GM23248 (cell line): Measurements from ENCODE around the gene C5. TPM values are rescaled to one million over a fixed set of nuclear protein-coding genes. Genes with fewer than 3 reads are reported as not detected.
"Not testable (repeated sequence)": the region's sequence is repeated elsewhere in the genome, so short reads cannot be mapped to it uniquely, and the experiment has no call there.

Experiments
- DNase-seq: peaks from one replicate; pipeline ENCODE4 v3.0.0-alpha.2; 2015
- H2AFZ ChIP-seq: fragments of 200-600 bp; sonication (generic); 2 replicates; pipeline ENCODE4 v1.6.1; 2016; ENCODE audit warnings: antibody characterized with exemption
- H3F3A ChIP-seq: fragments of 200-600 bp; sonication (generic); 2 replicates; pipeline ENCODE4 v1.6.1; 2016; ENCODE audit warnings: mild to moderate bottlenecking, antibody characterized with exemption, mixed run types; ENCODE audit not compliant: insufficient read depth
- H3K27ac ChIP-seq: fragments of 200-600 bp; sonication (generic); 2 replicates; pipeline ENCODE4 v1.5.1; 2016; ENCODE audit warnings: mild to moderate bottlenecking
- H3K27me3 ChIP-seq: fragments of 200-600 bp; sonication (generic); replicated peaks from 2 replicates; pipeline ENCODE4 v1.6.1; 2016; ENCODE audit warnings: mild to moderate bottlenecking; ENCODE audit not compliant: insufficient read depth
- H3K36me3 ChIP-seq: fragments of 200-600 bp; sonication (generic); 2 replicates; pipeline ENCODE4 v1.6.1; 2016; ENCODE audit warnings: low read depth, mild to moderate bottlenecking
- H3K4me1 ChIP-seq: fragments of 200-600 bp; sonication (generic); 2 replicates; pipeline ENCODE4 v1.6.1; 2016; ENCODE audit warnings: mild to moderate bottlenecking; ENCODE audit not compliant: insufficient read depth
- H3K4me2 ChIP-seq: fragments of 200-600 bp; sonication (generic); one replicate; pipeline ENCODE4 v1.6.1; 2016; ENCODE audit warnings: mild to moderate bottlenecking; ENCODE audit not compliant: unreplicated experiment
- H3K4me3 ChIP-seq: fragments of 200-600 bp; sonication (generic); 2 replicates; pipeline ENCODE4 v1.5.1; 2016; ENCODE audit warnings: mild to moderate bottlenecking
- H3K79me2 ChIP-seq: fragments of 200-600 bp; sonication (generic); 2 replicates; pipeline ENCODE4 v1.6.1; 2016; ENCODE audit warnings: mild to moderate bottlenecking; ENCODE audit not compliant: insufficient read depth
- H3K9ac ChIP-seq: fragments of 200-600 bp; sonication (generic); 2 replicates; pipeline ENCODE4 v1.6.1; 2016; ENCODE audit warnings: mild to moderate bottlenecking
- H3K9me2 ChIP-seq: fragments of 200-600 bp; sonication (generic); 2 replicates; pipeline ENCODE4 v1.6.1; 2016; ENCODE audit warnings: mixed run types, mild to moderate bottlenecking, moderate library complexity; ENCODE audit not compliant: insufficient read depth
- H3K9me3 ChIP-seq: fragments of 200-600 bp; sonication (generic); one replicate; pipeline ENCODE4 v1.6.1; 2017; ENCODE audit warnings: low read depth
- H4K20me1 ChIP-seq: fragments of 200-600 bp; sonication (generic); 2 replicates; pipeline ENCODE4 v1.6.0; 2016; ENCODE audit not compliant: insufficient read depth
- EZH2 ChIP-seq: fragments of 200-600 bp; sonication (generic); IDR thresholded peaks from 2 replicates; pipeline ENCODE4 v1.6.1; 2018; ENCODE audit warnings: antibody characterized with exemption, mild to moderate bottlenecking; ENCODE audit not compliant: insufficient read depth, poor library complexity, severe bottlenecking
- EZH2phosphoT487 ChIP-seq: fragments of 200-600 bp; sonication (generic); IDR thresholded peaks from 2 replicates; pipeline ENCODE4 v1.6.1; 2018; ENCODE audit warnings: antibody characterized with exemption, moderate library complexity, mild to moderate bottlenecking, low read depth; ENCODE audit not compliant: insufficient read depth
- WGBS, 2 experiments: methylation state at CpG; one replicate each; pipeline ENCODE4 v1.1.6; 2015 to 2017; ENCODE audit warnings: low lambda C conversion rate in 2 of 2, low coverage in 1 of 2; ENCODE audit errors: missing lambda C conversion rate in 2 of 2; 5-methylcytosine and 5-hydroxymethylcytosine counted together
- in situ Hi-C: fragments of 300-500 bp; cut with MboI; formaldehyde crosslinking; loops from 2 replicates; pipeline ENCODE4 v1.15.0; 2020
- polyA plus RNA-seq: library from polyadenylated mRNA; unstranded; fragments of >200 nt; fragmentation: Nextera tagmentation; extraction: Ambion mirVana; gene quantifications from 2 replicates; pipeline ENCODE4 v1.2.1, GENCODE V29; 2016
- total RNA-seq: library from RNA; depleted of rRNA; stranded (reverse); fragments of >200 nt; shearing (Covaris generic); gene quantifications from 2 replicates; pipeline ENCODE4 v1.2.3, GENCODE V29; 2014

The C5 gene
- total and polyA plus RNA-seq, 2 experiments from 2014 or later: 1.2 to 1.6 TPM

DNA sequence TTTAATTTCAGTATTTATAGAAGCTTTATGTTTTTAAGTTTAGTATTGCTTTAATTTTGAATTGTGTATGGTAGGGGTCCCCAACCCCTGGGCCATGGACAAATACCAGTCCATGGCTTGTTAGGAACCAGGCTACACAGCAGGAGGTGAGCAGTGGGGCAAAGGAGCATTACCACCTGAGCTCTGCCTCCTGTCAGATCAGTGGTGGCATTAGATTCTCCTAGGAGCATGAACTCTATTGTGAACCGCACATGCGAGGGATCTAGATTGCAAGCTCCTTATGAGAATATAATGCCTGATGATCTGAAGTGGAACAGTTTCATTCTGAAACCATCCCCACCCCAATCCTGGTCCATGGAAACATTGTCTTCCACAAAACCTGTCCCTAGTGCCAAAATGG, 1.9 kb downstream of the C5 start:
- no peaks in the 10 kb centered on the region for H4K20me1 ChIP-seq
- no peak overlapping the region for H3K4me2 ChIP-seq
- no peaks in the 10 kb centered on the region for H3F3A ChIP-seq
- in situ Hi-C loops: no loop called here
- H3K9ac ChIP-seq: no peak overlapping the region
- H3K27me3 ChIP-seq: no peaks in the 10 kb centered on the region
- WGBS, 2 experiments: 94 to 100% methylated on average over 2 of the region's 2 CpGs
- no peaks in the 10 kb centered on the region for H3K9me3 ChIP-seq
- H3K36me3 ChIP-seq: no peaks in the 10 kb centered on the region
- H3K27ac ChIP-seq: no peak overlapping the region
- no peaks in the 10 kb centered on the region for H3K9me2 ChIP-seq
- H2AFZ ChIP-seq: no peak overlapping the region
- DNase-seq: no peak
- no peak for TF ChIP-seq EZH2
- no peaks in the 10 kb centered on the region for H3K4me1 ChIP-seq
- H3K79me2 ChIP-seq: no peaks in the 10 kb centered on the region
- H3K4me3 ChIP-seq: no peak overlapping the region

- H3K27ac ChIP-seq: no peak overlapping the region
- in situ Hi-C loops: no loop called here
- no peak for DNase-seq
- H4K20me1 ChIP-seq: no peaks in the 10 kb centered on the region
- no peaks in the 10 kb centered on the region for H3K4me1 ChIP-seq
- H3K4me2 ChIP-seq: no peak overlapping the region
- H3K4me3 ChIP-seq: no peak overlapping the region
- TF ChIP-seq EZH2phosphoT487 (no peak), EZH2 (no peak)
- no peak overlapping the region for H2AFZ ChIP-seq
- H3K27me3 ChIP-seq: no peaks in the 10 kb centered on the region
- H3K9ac ChIP-seq: no peak overlapping the region
- H3K79me2 ChIP-seq: no peaks in the 10 kb centered on the region
- no peaks in the 10 kb centered on the region for H3K36me3 ChIP-seq
- H3K9me3 ChIP-seq: no peaks in the 10 kb centered on the region
- H3F3A ChIP-seq: no peaks in the 10 kb centered on the region
- H3K9me2 ChIP-seq: no peaks in the 10 kb centered on the region
Observed at GRCh38 chr9:121038804-121039203, 11.3 kb downstream of the C5 start.

GRCh38 chr9:121038362-121038761, 11.7 kb downstream of the C5 start:
- no peaks in the 10 kb centered on the region for H3K9me2 ChIP-seq
- in situ Hi-C loops: no loop called here
- no peaks in the 10 kb centered on the region for H3F3A ChIP-seq
- TF ChIP-seq EZH2phosphoT487 (no peak), EZH2 (no peak)
- no peaks in the 10 kb centered on the region for H3K79me2 ChIP-seq
- no peak overlapping the region for H3K9ac ChIP-seq
- H2AFZ ChIP-seq: no peak overlapping the region
- WGBS, 2 experiments: 79 to 82% methylated on average over 2 of the region's 2 CpGs
- no peak for DNase-seq
- H3K9me3 ChIP-seq: no peaks in the 10 kb centered on the region
- no peaks in the 10 kb centered on the region for H3K4me1 ChIP-seq
- no peak overlapping the region for H3K4me3 ChIP-seq
- H3K36me3 ChIP-seq: no peaks in the 10 kb centered on the region
- H3K27ac ChIP-seq: no peak overlapping the region
- H3K4me2 ChIP-seq: no peak overlapping the region
- H3K27me3 ChIP-seq: no peaks in the 10 kb centered on the region
- no peaks in the 10 kb centered on the region for H4K20me1 ChIP-seq

- H3K27ac ChIP-seq, H3K9me2 ChIP-seq, H3F3A ChIP-seq, in situ Hi-C loops, H2AFZ ChIP-seq, H3K36me3 ChIP-seq, H3K4me3 ChIP-seq, H3K9me3 ChIP-seq, H3K9ac ChIP-seq, H4K20me1 ChIP-seq, H3K4me1 ChIP-seq, H3K27me3 ChIP-seq, H3K4me2 ChIP-seq, H3K79me2 ChIP-seq: not testable (repeated sequence)
- DNase-seq: peak; percentile 4
Observed at GRCh38 chr9:121035717-121036116, 14.4 kb downstream of the C5 start.

DNA sequence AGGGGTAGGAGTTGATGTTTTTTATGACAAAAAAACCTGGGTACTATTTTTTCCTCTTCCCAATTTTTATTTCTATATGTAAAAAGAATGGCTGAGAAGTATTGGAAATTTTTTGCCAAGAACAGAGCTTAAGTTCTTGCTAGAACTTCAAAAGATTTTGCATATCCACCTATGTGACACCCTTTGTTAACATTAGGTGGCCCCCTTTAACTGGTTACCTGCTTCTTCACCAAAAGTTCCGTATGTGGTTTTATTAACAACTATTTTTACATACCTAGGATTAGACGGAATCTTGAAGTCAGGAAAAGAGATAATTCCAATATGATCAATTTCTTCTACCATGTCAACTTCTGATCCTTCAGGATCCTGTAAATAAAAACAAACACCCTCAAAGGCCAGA, 15.5 kb downstream of the C5 start:
- Histone ChIP-seq H4K20me1 (no peaks in the 10 kb centered on the region), H3K79me2 (no peaks in the 10 kb centered on the region), H3K36me3 (no peaks in the 10 kb centered on the region), H3F3A (no peaks in the 10 kb centered on the region), H3K4me2 (no peak overlapping the region), H2AFZ (no peak overlapping the region), H3K4me3 (no peak overlapping the region), H3K9me3 (no peaks in the 10 kb centered on the region), H3K27me3 (no peaks in the 10 kb centered on the region), H3K9me2 (no peaks in the 10 kb centered on the region), H3K4me1 (no peaks in the 10 kb centered on the region), H3K9ac (no peak overlapping the region), H3K27ac (no peak overlapping the region)
- no peak for TF ChIP-seq EZH2phosphoT487
- TF ChIP-seq EZH2: no peak
- 92 to 95% methylated on average over 2 of the region's 2 CpGs for WGBS, 2 experiments
- in situ Hi-C loops: no loop called here
- DNase-seq: no peak
